Choroid plexus epithelial cell (primary cell): ENCODE measurements around the gene HTRA3.

ENCODE experiments used
- DNase-seq: peaks from one replicate; pipeline ENCODE4 v3.0.0-alpha.2; 2010; ENCODE audit warnings: low read depth
- H3K4me3 ChIP-seq: 2 replicates; pipeline ENCODE4 v1.5.1; 2011; ENCODE audit warnings: low read depth, mild to moderate bottlenecking, control low read depth, low read length, moderate library complexity
- TF ChIP-seq, protein P1 (sequence below): conservative IDR thresholded peaks from 2 replicates; pipeline ENCODE4 v1.5.1; 2011; ENCODE audit warnings: low read depth, mild to moderate bottlenecking, control low read depth, inconsistent platforms, low read length, moderate library complexity

Gene HTRA3

DNA sequence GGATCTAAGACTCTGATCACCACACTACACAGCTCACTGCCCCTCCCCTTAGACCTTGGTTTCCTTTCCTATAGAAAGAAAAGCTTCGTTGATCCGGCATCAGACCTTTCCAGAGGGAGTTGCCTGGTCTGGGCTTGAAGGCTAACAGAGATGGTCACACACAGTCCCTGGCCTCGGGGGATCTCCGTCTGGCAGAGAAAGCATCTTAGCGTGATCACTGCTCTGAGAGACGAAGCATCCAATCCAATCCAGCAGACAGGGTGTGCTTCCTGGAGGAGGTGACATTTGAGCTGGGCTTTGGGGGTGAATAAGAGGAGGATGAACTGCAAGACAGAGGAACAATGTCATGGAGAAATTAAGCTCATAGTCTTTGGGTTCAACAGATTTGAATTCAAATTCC, 49.5 kb downstream of the HTRA3 start:
- DNase-seq = no peak
- no peak overlapping the region for H3K4me3 ChIP-seq
- TF ChIP-seq, protein P1, sequence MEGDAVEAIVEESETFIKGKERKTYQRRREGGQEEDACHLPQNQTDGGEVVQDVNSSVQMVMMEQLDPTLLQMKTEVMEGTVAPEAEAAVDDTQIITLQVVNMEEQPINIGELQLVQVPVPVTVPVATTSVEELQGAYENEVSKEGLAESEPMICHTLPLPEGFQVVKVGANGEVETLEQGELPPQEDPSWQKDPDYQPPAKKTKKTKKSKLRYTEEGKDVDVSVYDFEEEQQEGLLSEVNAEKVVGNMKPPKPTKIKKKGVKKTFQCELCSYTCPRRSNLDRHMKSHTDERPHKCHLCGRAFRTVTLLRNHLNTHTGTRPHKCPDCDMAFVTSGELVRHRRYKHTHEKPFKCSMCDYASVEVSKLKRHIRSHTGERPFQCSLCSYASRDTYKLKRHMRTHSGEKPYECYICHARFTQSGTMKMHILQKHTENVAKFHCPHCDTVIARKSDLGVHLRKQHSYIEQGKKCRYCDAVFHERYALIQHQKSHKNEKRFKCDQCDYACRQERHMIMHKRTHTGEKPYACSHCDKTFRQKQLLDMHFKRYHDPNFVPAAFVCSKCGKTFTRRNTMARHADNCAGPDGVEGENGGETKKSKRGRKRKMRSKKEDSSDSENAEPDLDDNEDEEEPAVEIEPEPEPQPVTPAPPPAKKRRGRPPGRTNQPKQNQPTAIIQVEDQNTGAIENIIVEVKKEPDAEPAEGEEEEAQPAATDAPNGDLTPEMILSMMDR = no peak

DNA sequence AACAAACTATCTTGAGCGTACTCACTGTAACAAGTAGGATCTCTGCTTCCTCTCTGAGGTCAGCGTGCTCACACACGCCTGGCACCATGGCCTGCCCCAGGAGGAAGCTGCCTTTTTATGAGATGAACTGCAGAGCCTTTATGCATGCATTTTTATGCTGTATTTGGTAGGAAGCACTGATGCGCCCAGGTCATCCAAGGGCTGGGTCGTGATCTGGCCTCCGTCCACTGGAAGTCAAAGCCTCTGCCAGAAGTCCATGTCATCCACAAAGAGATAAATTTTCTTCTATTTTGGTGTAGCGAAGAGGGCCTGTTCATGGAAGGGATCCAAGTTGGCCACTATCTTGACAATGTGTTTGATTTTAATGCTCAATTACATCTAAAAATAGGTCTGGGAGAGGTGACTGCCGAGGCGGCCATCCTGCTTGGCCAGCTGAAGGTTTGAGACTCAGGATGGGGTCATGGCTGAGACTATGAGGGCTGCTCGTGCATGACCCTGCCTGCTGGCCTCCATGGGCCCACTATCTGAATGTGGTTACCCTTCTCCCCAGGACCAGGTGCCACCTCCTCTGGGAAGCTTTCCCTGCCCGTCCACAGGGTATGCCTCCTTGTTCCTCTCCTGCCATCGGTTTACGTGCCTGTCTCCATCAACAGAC, 50.3 kb downstream of the HTRA3 start:
- TF ChIP-seq, protein P1 = no peak
- H3K4me3 ChIP-seq = no peak overlapping the region
- DNase-seq = peak; percentile 27

DNA sequence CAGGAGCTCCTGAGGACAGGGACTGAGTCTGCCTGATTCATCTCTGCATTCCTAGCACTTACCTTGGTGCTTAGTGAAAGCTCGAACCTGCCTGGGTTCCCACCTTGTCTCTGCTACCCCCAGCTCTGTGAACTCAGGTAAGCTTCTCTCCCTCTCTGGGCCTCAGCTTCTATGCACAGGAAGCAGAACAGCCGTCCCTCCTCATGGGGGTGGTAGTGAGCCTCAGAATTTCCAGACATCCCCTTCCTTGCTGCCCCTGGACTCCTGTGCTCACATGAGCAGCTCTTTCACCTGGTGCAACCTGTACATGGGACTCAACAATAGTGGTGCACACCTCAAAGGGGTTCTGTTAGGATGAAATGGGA, 50.8 kb downstream of the HTRA3 start:
- no peak overlapping the region for H3K4me3 ChIP-seq
- TF ChIP-seq, protein P1 = peak; percentile 58
- DNase-seq = peak; percentile 35

GRCh38 chr4:8321220-8321619, 51.7 kb downstream of the HTRA3 start:
- TF ChIP-seq, protein P1 = no peak
- no peak for DNase-seq
- no peak overlapping the region for H3K4me3 ChIP-seq

- no peak for DNase-seq
- no peak overlapping the region for H3K4me3 ChIP-seq
- TF ChIP-seq, protein P1 = no peak
Observed at GRCh38 chr4:8321771-8322170, 52.2 kb downstream of the HTRA3 start.

- H3K4me3 ChIP-seq = no peak overlapping the region
- TF ChIP-seq, protein P1 = no peak
- DNase-seq = no peak
Observed at GRCh38 chr4:8322794-8323704, 53.5 kb downstream of the HTRA3 start.
